HepG2 (cell line): ENCODE measurements around the gene ZBTB34. TPM values are rescaled to one million over a fixed set of nuclear protein-coding genes. Genes with fewer than 3 reads are reported as not detected.

Experiments used
- ATAC-seq: fragments of 200-7000 bp; cut with Tn5 transposase; 3 replicates; pipeline ENCODE4 v1.9.1; 2020; ENCODE audit warnings: mild to moderate bottlenecking, moderate library complexity
- BruUV-seq: library from RNA; stranded (reverse); fragments of 400-500 nt; replicated peaks from 2 replicates; lab custom pipeline; 2021; lab: Mats Ljungman, UMichigan
- CTCF ChIA-PET: fragments of 300-600 bp; formaldehyde crosslinking; extraction: SDS; loops from one replicate; lab custom pipeline; 2021; ENCODE audit warnings: low total read pairs, inconsistent platforms, low intra/inter-chr PET ratio; lab: Yijun Ruan, JAX
- POLR2A ChIA-PET: fragments of 350-600 bp; sonication (Branson Sonifier 250); formaldehyde crosslinking; loops from one replicate; lab custom pipeline; 2020; ENCODE audit warnings: antibody characterized with exemption, inconsistent platforms; lab: Yijun Ruan, JAX
- DNase-seq: peaks from one replicate; pipeline ENCODE4 v3.0.0-alpha.2; 2015; ENCODE audit warnings: low spot score
- FAIRE-seq: peaks from 3 replicates; lab custom pipeline; 2011; peaks lifted over from hg19 to GRCh38; lab: Jason Lieb, UNC
- H2AFZ ChIP-seq: one replicate; pipeline ENCODE4 v1.6.1; 2011; ENCODE audit warnings: low read length, inconsistent platforms
- H3K27ac ChIP-seq: fragments of 300-600 bp; 3 replicates; pipeline ENCODE4 v1.8.0; 2011; ENCODE audit warnings: mixed run types, mild to moderate bottlenecking, mixed read lengths, low read length, inconsistent platforms; ENCODE audit not compliant: insufficient read depth; ENCODE audit errors: extremely low read length
- H3K27me3 ChIP-seq, 2 experiments: fragments of 200-600 bp in 1 of 2; 2 replicates in 1 of 2; 3 replicates in 1 of 2; pipeline versions ENCODE4 v1.6.0 to v1.8.0; 2011; ENCODE audit warnings: low read length in 2 of 2, mild to moderate bottlenecking in 2 of 2, moderate library complexity in 2 of 2, inconsistent platforms in 1 of 2; ENCODE audit not compliant: insufficient read depth in 2 of 2, control insufficient read depth in 1 of 2
- H3K36me3 ChIP-seq, 2 experiments: fragments of 200-600 bp in 1 of 2; replicated peaks in 1 of 2; 2 replicates in 1 of 2; 3 replicates in 1 of 2; pipeline versions ENCODE4 v1.5.1 to v1.8.0; 2011; ENCODE audit warnings: low read length in 2 of 2, inconsistent platforms in 1 of 2; ENCODE audit not compliant: insufficient read depth in 2 of 2, control insufficient read depth in 1 of 2
- H3K4me1 ChIP-seq: 2 replicates; pipeline ENCODE4 v1.5.1; 2012; ENCODE audit warnings: low read length, inconsistent platforms; ENCODE audit not compliant: insufficient read depth
- H3K4me2 ChIP-seq: 2 replicates; pipeline ENCODE4 v1.6.0; 2011; ENCODE audit warnings: low read depth, low read length, inconsistent platforms
- H3K4me3 ChIP-seq, 3 experiments: fragments of 200-600 bp in 1 of 3; sonication (generic), shearing (Covaris generic) in 1 of 3; replicated peaks in 1 of 3; 2 replicates each; pipeline ENCODE4 v1.5.1; 2011 to 2016; ENCODE audit warnings: low read length in 3 of 3, inconsistent platforms in 2 of 3, low read depth in 2 of 3, mild to moderate bottlenecking in 2 of 3, control low read depth in 1 of 3, mixed read lengths in 1 of 3; ENCODE audit not compliant: insufficient read depth in 1 of 3
- H3K79me2 ChIP-seq: one replicate; pipeline ENCODE4 v1.6.1; 2011; ENCODE audit warnings: low read length, inconsistent platforms; ENCODE audit not compliant: insufficient read depth
- H3K9ac ChIP-seq: 2 replicates; pipeline ENCODE4 v1.6.0; 2011; ENCODE audit warnings: mild to moderate bottlenecking, low read depth, low read length, inconsistent platforms; ENCODE audit not compliant: insufficient read depth
- H3K9me3 ChIP-seq: 2 replicates; pipeline ENCODE4 v1.5.1; 2012; ENCODE audit warnings: mild to moderate bottlenecking, low read length
- H4K20me1 ChIP-seq: 2 replicates; pipeline ENCODE4 v1.6.0; 2011; ENCODE audit warnings: inconsistent platforms, mild to moderate bottlenecking, low read length, moderate library complexity; ENCODE audit not compliant: insufficient read depth
- BCL6 ChIP-seq: IDR thresholded peaks from 2 replicates; pipeline ENCODE4 v1.6.1; 2016; ENCODE audit warnings: missing genetic modification reagents, missing compliant biosample characterization
- MEIS1 ChIP-seq: sonication (generic); formaldehyde crosslinking; IDR thresholded peaks from 2 replicates; pipeline ENCODE4 v1.9.0; 2021; ENCODE audit warnings: mild to moderate bottlenecking, missing genetic modification reagents, moderate library complexity, borderline replicate concordance
- PHF20 ChIP-seq: sonication (generic); formaldehyde crosslinking; IDR thresholded peaks from 2 replicates; pipeline ENCODE4 v1.5.0; 2020; ENCODE audit warnings: mild to moderate bottlenecking, missing genetic modification reagents
- SNRNP70 ChIP-seq: fragments of 200-400 bp; formaldehyde crosslinking; IDR thresholded peaks from 2 replicates; pipeline ENCODE4 v1.6.1; 2017; ENCODE audit warnings: mild to moderate bottlenecking, low read depth, low read length, moderate library complexity
- ZBTB3 ChIP-seq: sonication (generic); formaldehyde crosslinking; IDR thresholded peaks from 2 replicates; pipeline ENCODE4 v1.4.0; 2020; ENCODE audit warnings: low read depth, mild to moderate bottlenecking, moderate library complexity, missing genetic modification reagents, borderline replicate concordance
- ZKSCAN1 ChIP-seq: fragments of 150-350 bp; IDR thresholded peaks from 2 replicates; pipeline ENCODE4 v1.6.1; 2014; ENCODE audit warnings: low read length
- ZNF326 ChIP-seq: sonication (generic); formaldehyde crosslinking; IDR thresholded peaks from 2 replicates; pipeline ENCODE4 v1.4.0; 2020; ENCODE audit warnings: missing genetic modification reagents, borderline replicate concordance
- ZNF670 ChIP-seq: sonication (generic); formaldehyde crosslinking; IDR thresholded peaks from 2 replicates; pipeline ENCODE4 v1.8.0; 2022; ENCODE audit warnings: mild to moderate bottlenecking, missing genetic modification reagents, borderline replicate concordance
- ZNF737 ChIP-seq: sonication (generic); formaldehyde crosslinking; IDR thresholded peaks from 2 replicates; pipeline ENCODE4 v1.5.0; 2020; ENCODE audit warnings: missing genetic modification reagents, mild to moderate bottlenecking, borderline replicate concordance
- in situ Hi-C: cut with HindIII; loops from 2 replicates; pipeline ENCODE4 v1.10.0; 2017; ENCODE audit warnings: low pct_unique_long_range_greater_than_20kb; ENCODE audit not compliant: extremely low pct_ligation_motif_present
- intact Hi-C: fragments of 100-400 bp; cut with micrococcal nuclease; formaldehyde crosslinking; loops from one replicate; pipeline ENCODE4 v1.10.0; 2022; ENCODE audit not compliant: unreplicated experiment
- polyA plus RNA-seq, 8 experiments: library from polyadenylated mRNA; depleted of rRNA in 3 of 8; stranded (reverse) in 7 of 8; unstranded in 1 of 8; fragments of >200 nt; fragmentation: Illumina TruSeq in 4 of 8; extraction: Trizol in 4 of 8; gene quantifications; 2 replicates each; pipeline versions ENCODE4 v1.2.1 to v1.2.3, GENCODE V29; 2011 to 2016; ENCODE audit warnings: low read depth in 4 of 8, missing spikeins in 1 of 8, mixed read lengths in 1 of 8; ENCODE audit not compliant: insufficient read depth in 1 of 8
- total RNA-seq, 5 experiments: library from RNA; depleted of rRNA; stranded (reverse); fragments of >200 nt; fragmentation: Illumina TruSeq; extraction: Trizol; gene quantifications; 2 replicates each; pipeline ENCODE4 v1.2.3, GENCODE V29; 2016; ENCODE audit warnings: low read depth in 1 of 5
- TF ChIP-seq, protein P1 (sequence below): conservative IDR thresholded peaks from 2 replicates; pipeline ENCODE4 v1.6.1; 2018; ENCODE audit warnings: missing genetic modification reagents

The ZBTB34 gene
- total and polyA plus RNA-seq, 2 of the 13 experiments (the other 11 are each of a cell fraction or from before 2014, with no cell fraction given): 5.9 to 8.7 TPM

DNA sequence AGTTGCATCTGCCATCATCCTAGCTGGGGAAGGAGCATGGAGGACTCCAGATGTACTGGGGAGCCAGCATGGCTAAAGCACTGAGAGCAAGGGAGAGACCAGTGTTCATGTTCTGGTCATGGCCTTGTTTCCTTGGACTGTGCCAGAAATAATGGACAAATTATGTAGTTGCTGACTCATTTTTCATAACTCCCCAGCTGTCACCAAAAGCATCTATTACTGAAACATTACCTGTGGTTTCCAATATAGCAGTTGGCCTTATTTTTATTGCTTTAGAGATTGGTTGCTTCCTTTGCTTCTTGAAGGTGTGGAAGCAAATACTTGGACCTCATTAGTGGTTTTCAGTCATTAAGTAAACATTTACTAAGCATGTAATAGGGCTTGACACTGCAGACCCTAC lies 65.4 kb downstream of the ZBTB34 start:
- ChIA-PET CTCF (no interaction called here), POLR2A (interaction anchor here (0.9 kb wide), 1 partner anchor 10 kb away, joined by 3 read pairs; no protein-coding TSS in a partner anchor)
- H3K4me1 ChIP-seq: peaks cover 23% of the 10 kb centered on the region
- no TSS peak for BruUV-seq
- no peak for ATAC-seq
- intact Hi-C loops: no loop called here
- H3K36me3 ChIP-seq: no peaks in the 10 kb centered on the region
- no peak overlapping the region for H3K4me2 ChIP-seq
- no peaks in the 10 kb centered on the region for H3K9me3 ChIP-seq
- no peak overlapping the region for H3K4me3 ChIP-seq
- no peaks in the 10 kb centered on the region for H4K20me1 ChIP-seq
- no peak overlapping the region for H3K9ac ChIP-seq
- FAIRE-seq: no peak
- no peaks in the 10 kb centered on the region for H3K27me3 ChIP-seq
- DNase-seq: no peak
- in situ Hi-C loops: no loop called here
- no peaks in the 10 kb centered on the region for H3K79me2 ChIP-seq
- TF ChIP-seq MEIS1 (CRISPR knock-in tag): no peak
- TF ChIP-seq SNRNP70: no peak
- no peak for TF ChIP-seq ZNF737
- TF ChIP-seq ZBTB3 (CRISPR knock-in tag): no peak
- TF ChIP-seq ZKSCAN1: no peak
- no peak for TF ChIP-seq ZNF670 (CRISPR knock-in tag)
- TF ChIP-seq ZNF326 (CRISPR knock-in tag): no peak
- TF ChIP-seq PHF20 (CRISPR knock-in tag): no peak
- TF ChIP-seq, protein P1, sequence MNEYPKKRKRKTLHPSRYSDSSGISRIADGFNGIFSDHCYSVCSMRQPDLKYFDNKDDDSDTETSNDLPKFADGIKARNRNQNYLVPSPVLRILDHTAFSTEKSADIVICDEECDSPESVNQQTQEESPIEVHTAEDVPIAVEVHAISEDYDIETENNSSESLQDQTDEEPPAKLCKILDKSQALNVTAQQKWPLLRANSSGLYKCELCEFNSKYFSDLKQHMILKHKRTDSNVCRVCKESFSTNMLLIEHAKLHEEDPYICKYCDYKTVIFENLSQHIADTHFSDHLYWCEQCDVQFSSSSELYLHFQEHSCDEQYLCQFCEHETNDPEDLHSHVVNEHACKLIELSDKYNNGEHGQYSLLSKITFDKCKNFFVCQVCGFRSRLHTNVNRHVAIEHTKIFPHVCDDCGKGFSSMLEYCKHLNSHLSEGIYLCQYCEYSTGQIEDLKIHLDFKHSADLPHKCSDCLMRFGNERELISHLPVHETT (CRISPR knock-in tag): no peak
- TF ChIP-seq BCL6: no peak
- no peak overlapping the region for H2AFZ ChIP-seq
- H3K27ac ChIP-seq: no peak overlapping the region
